ENCODE data around the gene MAN1C1.

Gene MAN1C1

GRCh38 chr1:25570798-25571521, 45.6 kb upstream of the MAN1C1 start:
- DNase-seq (ENCODE audit: low read depth) = no peak
- TF ChIP-seq, protein P1, sequence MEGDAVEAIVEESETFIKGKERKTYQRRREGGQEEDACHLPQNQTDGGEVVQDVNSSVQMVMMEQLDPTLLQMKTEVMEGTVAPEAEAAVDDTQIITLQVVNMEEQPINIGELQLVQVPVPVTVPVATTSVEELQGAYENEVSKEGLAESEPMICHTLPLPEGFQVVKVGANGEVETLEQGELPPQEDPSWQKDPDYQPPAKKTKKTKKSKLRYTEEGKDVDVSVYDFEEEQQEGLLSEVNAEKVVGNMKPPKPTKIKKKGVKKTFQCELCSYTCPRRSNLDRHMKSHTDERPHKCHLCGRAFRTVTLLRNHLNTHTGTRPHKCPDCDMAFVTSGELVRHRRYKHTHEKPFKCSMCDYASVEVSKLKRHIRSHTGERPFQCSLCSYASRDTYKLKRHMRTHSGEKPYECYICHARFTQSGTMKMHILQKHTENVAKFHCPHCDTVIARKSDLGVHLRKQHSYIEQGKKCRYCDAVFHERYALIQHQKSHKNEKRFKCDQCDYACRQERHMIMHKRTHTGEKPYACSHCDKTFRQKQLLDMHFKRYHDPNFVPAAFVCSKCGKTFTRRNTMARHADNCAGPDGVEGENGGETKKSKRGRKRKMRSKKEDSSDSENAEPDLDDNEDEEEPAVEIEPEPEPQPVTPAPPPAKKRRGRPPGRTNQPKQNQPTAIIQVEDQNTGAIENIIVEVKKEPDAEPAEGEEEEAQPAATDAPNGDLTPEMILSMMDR (IDR thresholded peaks at IDR 0.05; ENCODE audit: insufficient read depth, low read depth, low read length, missing control alignments) = no peak
- no peak overlapping the region for H3K4me3 ChIP-seq (ENCODE audit: low read depth, low read length)

- no peak for DNase-seq (ENCODE audit: low read depth)
- H3K4me3 ChIP-seq (ENCODE audit: low read depth, low read length) = no peak overlapping the region
- TF ChIP-seq, protein P1 (IDR thresholded peaks at IDR 0.05; ENCODE audit: insufficient read depth, low read depth, low read length, missing control alignments) = no peak
Measured at GRCh38 chr1:25571522-25571970, 45.0 kb upstream of the MAN1C1 start.

DNA sequence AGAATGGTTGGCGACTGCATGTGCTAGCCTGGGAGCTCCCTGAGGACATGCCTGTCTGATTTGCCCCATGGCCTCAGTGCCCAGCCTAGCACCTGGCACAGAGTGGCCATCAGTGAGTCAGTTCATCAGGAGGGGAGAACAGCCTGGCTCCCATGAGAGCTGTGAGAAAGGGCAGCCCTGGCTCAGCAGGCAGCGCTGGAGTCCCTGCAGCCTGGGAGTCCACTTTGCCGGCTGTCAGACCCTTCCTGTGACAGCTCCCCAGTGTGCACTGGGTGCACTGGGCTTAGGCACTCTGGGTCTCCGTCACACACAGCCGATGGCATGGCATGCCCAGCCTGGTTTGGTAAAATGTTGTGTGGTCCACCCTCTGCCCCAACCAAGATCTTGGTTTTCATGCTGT, 44.5 kb upstream of the MAN1C1 start:
- TF ChIP-seq, protein P1 (IDR thresholded peaks at IDR 0.05; ENCODE audit: insufficient read depth, low read depth, low read length, missing control alignments) = no peak
- no peak for DNase-seq (ENCODE audit: low read depth)
- H3K4me3 ChIP-seq (ENCODE audit: low read depth, low read length) = no peak overlapping the region

GRCh38 chr1:25572708-25573590, 43.6 kb upstream of the MAN1C1 start:
- no peak overlapping the region for H3K4me3 ChIP-seq (ENCODE audit: low read depth, low read length)
- TF ChIP-seq, protein P1 (IDR thresholded peaks at IDR 0.05; ENCODE audit: insufficient read depth, low read depth, low read length, missing control alignments) = peak; percentile 75
- DNase-seq (ENCODE audit: low read depth) = peak; percentile 67

GRCh38 chr1:25573591-25573930, 43.0 kb upstream of the MAN1C1 start:
- TF ChIP-seq, protein P1 (IDR thresholded peaks at IDR 0.05; ENCODE audit: insufficient read depth, low read depth, low read length, missing control alignments) = no peak
- DNase-seq (ENCODE audit: low read depth) = no peak
- H3K4me3 ChIP-seq (ENCODE audit: low read depth, low read length) = no peak overlapping the region

- TF ChIP-seq, protein P1 (IDR thresholded peaks at IDR 0.05; ENCODE audit: insufficient read depth, low read depth, low read length, missing control alignments) = no peak
- no peak for DNase-seq (ENCODE audit: low read depth)
- no peak overlapping the region for H3K4me3 ChIP-seq (ENCODE audit: low read depth, low read length)
Measured at GRCh38 chr1:25573961-25574360, 42.6 kb upstream of the MAN1C1 start.

All from GM12865 (cell line).